OCI-LY3 (cell line): ENCODE measurements around the gene CARD14.

ENCODE experiments used
- H2AFZ ChIP-seq: fragments of 200-600, 300-600 bp; shearing (Covaris generic); 2 replicates; pipeline ENCODE4 v1.6.0; 2014; ENCODE audit warnings: antibody characterized with exemption, low read depth, low read length
- H3K27ac ChIP-seq: fragments of 200-600, 300-600 bp; sonication (generic); 2 replicates; pipeline ENCODE4 v1.5.1; 2014; ENCODE audit warnings: mild to moderate bottlenecking, low read length, moderate library complexity, mixed read lengths
- H3K27me3 ChIP-seq: fragments of 200-600, 300-600 bp; sonication (generic); 2 replicates; pipeline ENCODE4 v1.6.1; 2014; ENCODE audit warnings: low read depth, low read length, mixed read lengths
- H3K36me3 ChIP-seq: fragments of 200-600, 300-600 bp; sonication (generic); replicated peaks from 2 replicates; pipeline ENCODE3; 2014; ENCODE audit warnings: low read depth, low read length, mixed read lengths
- H3K4me1 ChIP-seq: fragments of 300-600, 200-600 bp; sonication (generic); 2 replicates; pipeline ENCODE4 v1.6.1; 2014; ENCODE audit warnings: low read length, mixed read lengths
- H3K4me2 ChIP-seq: fragments of 200-600, 300-600 bp; sonication (generic); 2 replicates; pipeline ENCODE4 v1.6.1; 2014; ENCODE audit warnings: low read length, mixed read lengths
- H3K4me3 ChIP-seq: fragments of 300-600, 200-600 bp; sonication (generic); 2 replicates; pipeline ENCODE4 v1.5.1; 2014; ENCODE audit warnings: antibody characterized with exemption, mild to moderate bottlenecking, low read length, moderate library complexity
- H3K79me2 ChIP-seq: fragments of 300-600, 200-600 bp; shearing (Covaris generic); 2 replicates; pipeline ENCODE4 v1.6.1; 2014; ENCODE audit warnings: mild to moderate bottlenecking, low read length, mixed read lengths
- H3K9ac ChIP-seq: fragments of 300-600, 200-600 bp; shearing (Covaris generic); 2 replicates; pipeline ENCODE4 v1.6.0; 2014; ENCODE audit warnings: mild to moderate bottlenecking, low read length, moderate library complexity
- H3K9me3 ChIP-seq: fragments of 200-600, 300-600 bp; shearing (Covaris generic); 2 replicates; pipeline ENCODE4 v1.6.1; 2014; ENCODE audit warnings: low read length, mixed read lengths; ENCODE audit not compliant: insufficient read depth
- H4K20me1 ChIP-seq: fragments of 200-600, 300-600 bp; sonication (generic); 2 replicates; pipeline ENCODE4 v1.6.1; 2016; ENCODE audit warnings: low read length, mixed read lengths; ENCODE audit not compliant: insufficient read depth
- CTCF ChIP-seq: fragments of 200-600, 300-600 bp; sonication (generic); IDR thresholded peaks from 2 replicates; pipeline ENCODE4 v1.5.1; 2014; ENCODE audit warnings: antibody characterized with exemption, low read length, low read depth
- EZH2phosphoT487 ChIP-seq: fragments of 200-600 bp; shearing (Covaris generic); IDR thresholded peaks from 2 replicates; pipeline ENCODE4 v1.6.1; 2018; ENCODE audit warnings: antibody characterized with exemption, mixed run types, low read depth

CARD14 gene

GRCh38 chr17:80146121-80147034 is 23.5 kb upstream of the CARD14 start:
- Histone ChIP-seq H2AFZ (no peak overlapping the region), H3K79me2 (peaks cover 65% of the 10 kb centered on the region)

GRCh38 chr17:80147035-80147822 is 22.6 kb upstream of the CARD14 start, which contains the start of gene EIF4A3:
Gene EIF4A3, minus strand, starts transcription at chr17:80147128. Its CDS starts 167 bp downstream, at chr17:80146961.
- peak within 1 kb of the TSS; percentile 54 for H3K27ac ChIP-seq
- H3K4me3 ChIP-seq, result peak within 1 kb of the TSS; percentile 95
- peak within 1 kb of the TSS; percentile 89 for H2AFZ ChIP-seq
- H3K9me3 ChIP-seq, result no peaks in the 10 kb centered on the region
- H3K4me1 ChIP-seq, result peaks cover 17% of the 10 kb centered on the region
- H4K20me1 ChIP-seq, result peaks cover 18% of the 10 kb centered on the region
- H3K79me2 ChIP-seq, result peaks cover 59% of the 10 kb centered on the region
- H3K9ac ChIP-seq, result peak within 1 kb of the TSS; percentile 95
- TF ChIP-seq EZH2phosphoT487 (no peak), CTCF (no peak)
- H3K4me2 ChIP-seq, result peak within 1 kb of the TSS; percentile 100
- H3K36me3 ChIP-seq, result peaks cover 23% of the 10 kb centered on the region
- H3K27me3 ChIP-seq, result no peaks in the 10 kb centered on the region

More at GRCh38 chr17:80146121-80147034, 23.5 kb upstream of the CARD14 start:
- TF ChIP-seq EZH2phosphoT487 (no peak), CTCF (no peak)
- Histone ChIP-seq H3K4me1 (peaks cover 17% of the 10 kb centered on the region), H4K20me1 (peaks cover 18% of the 10 kb centered on the region), H3K4me2 (peak overlapping the region; percentile 100), H3K9ac (peak overlapping the region; percentile 95), H3K27me3 (no peaks in the 10 kb centered on the region), H3K36me3 (peaks cover 32% of the 10 kb centered on the region), H3K9me3 (no peaks in the 10 kb centered on the region), H3K4me3 (peak overlapping the region; percentile 95), H3K27ac (peak overlapping the region; percentile 54)

- H3K27me3 ChIP-seq, result no peaks in the 10 kb centered on the region
- H2AFZ ChIP-seq, result no peak overlapping the region
- H3K4me2 ChIP-seq, result no peak overlapping the region
- no peaks in the 10 kb centered on the region for H3K36me3 ChIP-seq
- no peak overlapping the region for H3K27ac ChIP-seq
- no peak overlapping the region for H3K9ac ChIP-seq
- peaks cover 5% of the 10 kb centered on the region; the same call in 1 of the 2 replicates for H3K9me3 ChIP-seq
- no peaks in the 10 kb centered on the region for H4K20me1 ChIP-seq
- peaks cover 19% of the 10 kb centered on the region for H3K79me2 ChIP-seq
- TF ChIP-seq EZH2phosphoT487, result no peak
- no peak for TF ChIP-seq CTCF
- no peak overlapping the region for H3K4me3 ChIP-seq
- H3K4me1 ChIP-seq, result peaks cover 12% of the 10 kb centered on the region
Observed at GRCh38 chr17:80151333-80151732, 18.5 kb upstream of the CARD14 start.
